HepG2 (cell line): ENCODE results near the gene GRB2. TPM values are rescaled to one million over a fixed set of nuclear protein-coding genes. Genes with fewer than 3 reads are reported as not detected.

Source experiments
- ATF6 ChIP-seq: sonication (generic); formaldehyde crosslinking; conservative IDR thresholded peaks from 2 replicates; pipeline ENCODE4 v1.4.0; 2020; ENCODE audit warnings: missing genetic modification reagents
- DZIP1 ChIP-seq: sonication (generic); formaldehyde crosslinking; IDR thresholded peaks from 2 replicates; pipeline ENCODE4 v1.5.0; 2020; ENCODE audit warnings: mild to moderate bottlenecking, missing genetic modification reagents
- FOXK1 ChIP-seq: sonication (generic); formaldehyde crosslinking; IDR thresholded peaks from 2 replicates; pipeline ENCODE4 v1.4.0; 2020; ENCODE audit warnings: low read depth, missing genetic modification reagents, borderline replicate concordance
- GABPB1 ChIP-seq: IDR thresholded peaks from 2 replicates; pipeline ENCODE4 v1.6.1; 2016; ENCODE audit warnings: mild to moderate bottlenecking, missing genetic modification reagents, moderate library complexity, missing compliant biosample characterization
- HNRNPLL ChIP-seq: fragments of 200-400 bp; formaldehyde crosslinking; IDR thresholded peaks from 2 replicates; pipeline ENCODE4 v1.6.1; 2017; ENCODE audit warnings: mild to moderate bottlenecking, low read depth, low read length; ENCODE audit not compliant: poor library complexity, severe bottlenecking
- KLF15 ChIP-seq: sonication (generic); formaldehyde crosslinking; IDR thresholded peaks from 2 replicates; pipeline ENCODE4 v1.8.1; 2023; ENCODE audit warnings: borderline replicate concordance, mild to moderate bottlenecking, inconsistent platforms, missing genetic modification reagents, mixed read lengths
- NFYB ChIP-seq: sonication (generic); formaldehyde crosslinking; IDR thresholded peaks from 2 replicates; pipeline ENCODE4 v1.4.0; 2020; ENCODE audit warnings: missing genetic modification reagents
- PHF20 ChIP-seq: sonication (generic); formaldehyde crosslinking; IDR thresholded peaks from 2 replicates; pipeline ENCODE4 v1.5.0; 2020; ENCODE audit warnings: mild to moderate bottlenecking, missing genetic modification reagents
- THAP7 ChIP-seq: sonication (generic); formaldehyde crosslinking; IDR thresholded peaks from 2 replicates; pipeline ENCODE4 v1.8.1; 2023; ENCODE audit warnings: mild to moderate bottlenecking, missing genetic modification reagents
- ZNF276 ChIP-seq: sonication (generic); formaldehyde crosslinking; IDR thresholded peaks from 2 replicates; pipeline ENCODE4 v1.4.0; 2020; ENCODE audit warnings: mild to moderate bottlenecking, low read depth, missing genetic modification reagents
- ZNF335 ChIP-seq: sonication (generic); formaldehyde crosslinking; IDR thresholded peaks from 2 replicates; pipeline ENCODE4 v1.4.0; 2020; ENCODE audit warnings: missing genetic modification reagents
- ZZZ3 ChIP-seq: sonication (generic); formaldehyde crosslinking; IDR thresholded peaks from 2 replicates; pipeline ENCODE4 v1.4.0; 2020; ENCODE audit warnings: missing genetic modification reagents, mild to moderate bottlenecking, borderline replicate concordance
- polyA plus RNA-seq, 8 experiments: library from polyadenylated mRNA; depleted of rRNA in 3 of 8; stranded (reverse) in 7 of 8; unstranded in 1 of 8; fragments of >200 nt; fragmentation: Illumina TruSeq in 4 of 8; extraction: Trizol in 4 of 8; gene quantifications; 2 replicates each; pipeline versions ENCODE4 v1.2.1 to v1.2.3, GENCODE V29; 2011 to 2016; ENCODE audit warnings: low read depth in 4 of 8, missing spikeins in 1 of 8, mixed read lengths in 1 of 8; ENCODE audit not compliant: insufficient read depth in 1 of 8
- total RNA-seq, 5 experiments: library from RNA; depleted of rRNA; stranded (reverse); fragments of >200 nt; fragmentation: Illumina TruSeq; extraction: Trizol; gene quantifications; 2 replicates each; pipeline ENCODE4 v1.2.3, GENCODE V29; 2016; ENCODE audit warnings: low read depth in 1 of 5

GRB2 gene
- total and polyA plus RNA-seq, 2 of the 13 experiments (the other 11 are each of a cell fraction or from before 2014, with no cell fraction given) = 84.6 to 92.3 TPM

GRCh38 chr17:75271233-75271954 is 134.1 kb downstream of the GRB2 start (continued):
- peak; percentile 91 for TF ChIP-seq ZNF276
- 0 out of 2 replicates have a peak, but pooled peaks have one; percentile 14 for TF ChIP-seq THAP7 (CRISPR knock-in tag)
- TF ChIP-seq DZIP1 (CRISPR knock-in tag) = no peak
- peak; percentile 80 for TF ChIP-seq GABPB1 (CRISPR knock-in tag)
- TF ChIP-seq NFYB (CRISPR knock-in tag) = no peak; the same call in 1 of the 2 replicates
- peak; percentile 49; the same call in 1 of the 2 replicates for TF ChIP-seq KLF15 (CRISPR knock-in tag)
- no peak for TF ChIP-seq FOXK1 (CRISPR knock-in tag)
- TF ChIP-seq HNRNPLL = peak; percentile 71
- TF ChIP-seq PHF20 (CRISPR knock-in tag) = peak; percentile 82
- peak; percentile 30; the same call in 1 of the 2 replicates for TF ChIP-seq ZZZ3 (CRISPR knock-in tag)
- no peak for TF ChIP-seq ZNF335
- no peak; the same call in 1 of the 2 replicates for TF ChIP-seq ATF6 (CRISPR knock-in tag)
